HepG2 (cell line): ENCODE data around the gene OSBPL1A. TPM values are rescaled to one million over a fixed set of nuclear protein-coding genes. Genes with fewer than 3 reads are reported as not detected.

Experiments used
- CCAR2 ChIP-seq: fragments of 200-400 bp; formaldehyde crosslinking; optimal IDR thresholded peaks from 2 replicates; pipeline ENCODE3; 2018; ENCODE audit warnings: low read depth, mild to moderate bottlenecking, low read length, moderate library complexity
- FOXK1 ChIP-seq: sonication (generic); formaldehyde crosslinking; IDR thresholded peaks from 2 replicates; pipeline ENCODE4 v1.4.0; 2020; ENCODE audit warnings: low read depth, missing genetic modification reagents, borderline replicate concordance
- GATAD1 ChIP-seq: IDR thresholded peaks from 2 replicates; pipeline ENCODE4 v1.6.1; 2016; ENCODE audit warnings: missing genetic modification reagents, missing compliant biosample characterization
- HIVEP1 ChIP-seq: sonication (generic); formaldehyde crosslinking; IDR thresholded peaks from 2 replicates; pipeline ENCODE4 v1.4.0; 2020; ENCODE audit warnings: mild to moderate bottlenecking, missing genetic modification reagents
- HNF1B ChIP-seq: sonication (generic); formaldehyde crosslinking; IDR thresholded peaks from 2 replicates; pipeline ENCODE4 v1.5.1; 2020; ENCODE audit warnings: mild to moderate bottlenecking, moderate library complexity, missing genetic modification reagents
- HOXA3 ChIP-seq: sonication (generic); formaldehyde crosslinking; IDR thresholded peaks from 2 replicates; pipeline ENCODE4 v1.5.0; 2020; ENCODE audit warnings: missing genetic modification reagents
- MAF1 ChIP-seq: sonication (generic); formaldehyde crosslinking; IDR thresholded peaks from 2 replicates; pipeline ENCODE4 v1.5.0; 2020; ENCODE audit warnings: missing genetic modification reagents, borderline replicate concordance
- NFE2L1 ChIP-seq: sonication (generic); formaldehyde crosslinking; IDR thresholded peaks from 2 replicates; pipeline ENCODE4 v1.4.0; 2020; ENCODE audit warnings: missing genetic modification reagents, mild to moderate bottlenecking, borderline replicate concordance
- RBM22 ChIP-seq: fragments of 200-400 bp; formaldehyde crosslinking; optimal IDR thresholded peaks from 2 replicates; pipeline ENCODE3; 2017; ENCODE audit warnings: mild to moderate bottlenecking, low read length, moderate library complexity
- SP4 ChIP-seq: sonication (generic); formaldehyde crosslinking; IDR thresholded peaks from 2 replicates; pipeline ENCODE4 v1.8.1; 2023; ENCODE audit warnings: mild to moderate bottlenecking, missing genetic modification reagents
- ZBTB34 ChIP-seq: sonication (generic); formaldehyde crosslinking; IDR thresholded peaks from 2 replicates; pipeline ENCODE4 v1.8.0; 2022; ENCODE audit warnings: mild to moderate bottlenecking, missing genetic modification reagents
- ZNF362 ChIP-seq: sonication (generic); formaldehyde crosslinking; IDR thresholded peaks from 2 replicates; pipeline ENCODE4 v1.4.0; 2020; ENCODE audit warnings: missing genetic modification reagents, mild to moderate bottlenecking, borderline replicate concordance
- ZNF512B ChIP-seq: sonication (generic); formaldehyde crosslinking; IDR thresholded peaks from 2 replicates; pipeline ENCODE4 v1.5.1; 2020; ENCODE audit warnings: missing genetic modification reagents, mild to moderate bottlenecking, borderline replicate concordance
- ZNF619 ChIP-seq: sonication (generic); formaldehyde crosslinking; IDR thresholded peaks from 2 replicates; pipeline ENCODE4 v1.4.0; 2020; ENCODE audit warnings: mild to moderate bottlenecking, missing genetic modification reagents
- ZNF660 ChIP-seq: sonication (generic); formaldehyde crosslinking; IDR thresholded peaks from 2 replicates; pipeline ENCODE4 v1.5.1; 2020; ENCODE audit warnings: mild to moderate bottlenecking, low read depth, missing genetic modification reagents, borderline replicate concordance
- ZNF674 ChIP-seq: sonication (generic); formaldehyde crosslinking; IDR thresholded peaks from 2 replicates; pipeline ENCODE4 v1.5.0; 2020; ENCODE audit warnings: low read depth, mild to moderate bottlenecking, missing genetic modification reagents
- ZNF879 ChIP-seq: sonication (generic); formaldehyde crosslinking; IDR thresholded peaks from 2 replicates; pipeline ENCODE4 v1.8.1; 2023; ENCODE audit warnings: missing genetic modification reagents
- polyA plus RNA-seq, 8 experiments: library from polyadenylated mRNA; depleted of rRNA in 3 of 8; stranded (reverse) in 7 of 8; unstranded in 1 of 8; fragments of >200 nt; fragmentation: Illumina TruSeq in 4 of 8; extraction: Trizol in 4 of 8; gene quantifications; 2 replicates each; pipeline versions ENCODE4 v1.2.1 to v1.2.3, GENCODE V29; 2011 to 2016; ENCODE audit warnings: low read depth in 4 of 8, missing spikeins in 1 of 8, mixed read lengths in 1 of 8; ENCODE audit not compliant: insufficient read depth in 1 of 8
- total RNA-seq, 5 experiments: library from RNA; depleted of rRNA; stranded (reverse); fragments of >200 nt; fragmentation: Illumina TruSeq; extraction: Trizol; gene quantifications; 2 replicates each; pipeline ENCODE4 v1.2.3, GENCODE V29; 2016; ENCODE audit warnings: low read depth in 1 of 5

Gene OSBPL1A
- total and polyA plus RNA-seq, 2 of the 13 experiments (the other 11 are each of a cell fraction or from before 2014, with no cell fraction given): 0.02 TPM; not detected in 1

GRCh38 chr18:24112874-24113615 lies 284.6 kb downstream of the OSBPL1A start (continued):
- TF ChIP-seq HNF1B (CRISPR knock-in tag): peak; percentile 98
- no peak for TF ChIP-seq CCAR2
- TF ChIP-seq ZNF619: peak; percentile 83; the same call in 1 of the 2 replicates
- no peak for TF ChIP-seq ZNF674 (CRISPR knock-in tag)
- peak; percentile 82 for TF ChIP-seq HIVEP1 (CRISPR knock-in tag)
- TF ChIP-seq ZNF362: peak; percentile 92
- peak; percentile 44; the same call in 1 of the 2 replicates for TF ChIP-seq SP4 (CRISPR knock-in tag)
- TF ChIP-seq ZNF660 (CRISPR knock-in tag): no peak
- TF ChIP-seq ZNF512B (CRISPR knock-in tag): 0 out of 2 replicates have a peak, but pooled peaks have one; percentile 92
- peak; percentile 63; the same call in 1 of the 2 replicates for TF ChIP-seq GATAD1 (CRISPR knock-in tag)
- no peak for TF ChIP-seq FOXK1 (CRISPR knock-in tag)
- no peak for TF ChIP-seq ZNF879
- TF ChIP-seq HOXA3 (CRISPR knock-in tag): peak; percentile 77
- no peak for TF ChIP-seq RBM22
- peak; percentile 37; the same call in 1 of the 2 replicates for TF ChIP-seq ZBTB34 (CRISPR knock-in tag)
- TF ChIP-seq MAF1 (CRISPR knock-in tag): no peak
- peak; percentile 92 for TF ChIP-seq NFE2L1 (CRISPR knock-in tag)
